Right lobe of liver (tissue), 4 donors: ENCODE measurements around the gene ZNF735.

Experiments used
- CTCF ChIP-seq, 4 donors: fragments of 200-600 bp in 3 of 4; fragments of 450-650 bp in 1 of 4; IDR thresholded peaks; one replicate each; pipeline versions ENCODE4 v1.5.1 to v1.8.0; 2016 to 2022; ENCODE audit warnings: antibody characterized with exemption in 4 of 4, mild to moderate bottlenecking in 2 of 4
- POLR2A ChIP-seq: fragments of 450-650 bp; IDR thresholded peaks from one replicate; pipeline ENCODE4 v1.6.1; 2017; ENCODE audit warnings: antibody characterized with exemption, mild to moderate bottlenecking
- donor health status: DM: no; HTN: no; CAD: no.
- donor health status: DM: no; HTN: no; CAD: no.
- donor health status: DM: no; HTN: yes; CAD: no.

- TF ChIP-seq CTCF (IDR thresholded peaks at IDR 0.05) (no peak), POLR2A (no peak)
Measured at GRCh38 chr7:64206903-64207302, at the start of gene ZNF735.
